ENCODE results near the gene TRPC4.

The TRPC4 gene

GRCh38 chr13:37686501-37686900, 183.1 kb downstream of the TRPC4 start:
- TF ChIP-seq, protein P1, sequence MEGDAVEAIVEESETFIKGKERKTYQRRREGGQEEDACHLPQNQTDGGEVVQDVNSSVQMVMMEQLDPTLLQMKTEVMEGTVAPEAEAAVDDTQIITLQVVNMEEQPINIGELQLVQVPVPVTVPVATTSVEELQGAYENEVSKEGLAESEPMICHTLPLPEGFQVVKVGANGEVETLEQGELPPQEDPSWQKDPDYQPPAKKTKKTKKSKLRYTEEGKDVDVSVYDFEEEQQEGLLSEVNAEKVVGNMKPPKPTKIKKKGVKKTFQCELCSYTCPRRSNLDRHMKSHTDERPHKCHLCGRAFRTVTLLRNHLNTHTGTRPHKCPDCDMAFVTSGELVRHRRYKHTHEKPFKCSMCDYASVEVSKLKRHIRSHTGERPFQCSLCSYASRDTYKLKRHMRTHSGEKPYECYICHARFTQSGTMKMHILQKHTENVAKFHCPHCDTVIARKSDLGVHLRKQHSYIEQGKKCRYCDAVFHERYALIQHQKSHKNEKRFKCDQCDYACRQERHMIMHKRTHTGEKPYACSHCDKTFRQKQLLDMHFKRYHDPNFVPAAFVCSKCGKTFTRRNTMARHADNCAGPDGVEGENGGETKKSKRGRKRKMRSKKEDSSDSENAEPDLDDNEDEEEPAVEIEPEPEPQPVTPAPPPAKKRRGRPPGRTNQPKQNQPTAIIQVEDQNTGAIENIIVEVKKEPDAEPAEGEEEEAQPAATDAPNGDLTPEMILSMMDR (IDR thresholded peaks at IDR 0.05; ENCODE audit: low read depth, low read length) = no peak
- H3K4me3 ChIP-seq (ENCODE audit: low read depth, low read length) = no peak overlapping the region

GRCh38 chr13:37685206-37685605, 184.4 kb downstream of the TRPC4 start:
- TF ChIP-seq, protein P1 (IDR thresholded peaks at IDR 0.05; ENCODE audit: low read depth, low read length) = no peak
- H3K4me3 ChIP-seq (ENCODE audit: low read depth, low read length) = no peak overlapping the region

DNA sequence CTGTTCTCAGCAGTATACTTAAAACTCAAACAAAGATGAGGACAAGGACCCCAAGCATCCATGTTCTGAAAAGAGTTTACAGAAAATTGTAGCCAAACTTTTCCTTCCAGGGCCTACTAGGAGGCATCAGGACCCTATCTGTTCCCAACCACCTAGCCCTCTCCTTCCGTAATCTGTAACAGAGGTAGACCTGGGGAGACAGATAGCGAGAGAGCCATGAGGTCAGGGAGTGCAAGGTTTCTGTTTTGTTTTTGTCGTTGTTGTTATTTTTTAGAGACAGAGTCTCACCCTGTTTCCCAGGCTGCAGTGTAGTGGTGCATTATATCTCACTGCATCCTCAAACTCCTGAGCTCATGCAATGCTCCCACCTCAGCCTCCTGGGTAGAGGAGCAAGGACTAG, 187.1 kb downstream of the TRPC4 start:
- TF ChIP-seq, protein P1 (IDR thresholded peaks at IDR 0.05; ENCODE audit: low read depth, low read length) = no peak
- no peak overlapping the region for H3K4me3 ChIP-seq (ENCODE audit: low read depth, low read length)

GRCh38 chr13:37681281-37682032, 188.1 kb downstream of the TRPC4 start:
- no peak overlapping the region for H3K4me3 ChIP-seq (ENCODE audit: low read depth, low read length)
- TF ChIP-seq, protein P1 (IDR thresholded peaks at IDR 0.05; ENCODE audit: low read depth, low read length) = no peak

GRCh38 chr13:37680137-37680536, 189.4 kb downstream of the TRPC4 start:
- no peak overlapping the region for H3K4me3 ChIP-seq (ENCODE audit: low read depth, low read length)
- TF ChIP-seq, protein P1 (IDR thresholded peaks at IDR 0.05; ENCODE audit: low read depth, low read length) = no peak

GRCh38 chr13:37679043-37679442, 190.5 kb downstream of the TRPC4 start:
- no peak overlapping the region for H3K4me3 ChIP-seq (ENCODE audit: low read depth, low read length)
- TF ChIP-seq, protein P1 (IDR thresholded peaks at IDR 0.05; ENCODE audit: low read depth, low read length) = no peak

- no peak overlapping the region for H3K4me3 ChIP-seq (ENCODE audit: low read depth, low read length)
- TF ChIP-seq, protein P1 (IDR thresholded peaks at IDR 0.05; ENCODE audit: low read depth, low read length) = no peak
Measured at GRCh38 chr13:37669845-37670244, 199.7 kb downstream of the TRPC4 start.

All from WI38 (cell line).